OCI-LY3 (cell line): ENCODE results near the gene VPS13D.

Experiments used
- H2AFZ ChIP-seq: fragments of 200-600, 300-600 bp; shearing (Covaris generic); 2 replicates; pipeline ENCODE4 v1.6.0; 2014; ENCODE audit warnings: antibody characterized with exemption, low read depth, low read length
- H3K27ac ChIP-seq: fragments of 200-600, 300-600 bp; sonication (generic); 2 replicates; pipeline ENCODE4 v1.5.1; 2014; ENCODE audit warnings: mild to moderate bottlenecking, low read length, moderate library complexity, mixed read lengths
- H3K27me3 ChIP-seq: fragments of 200-600, 300-600 bp; sonication (generic); 2 replicates; pipeline ENCODE4 v1.6.1; 2014; ENCODE audit warnings: low read depth, low read length, mixed read lengths
- H3K36me3 ChIP-seq: fragments of 200-600, 300-600 bp; sonication (generic); replicated peaks from 2 replicates; pipeline ENCODE3; 2014; ENCODE audit warnings: low read depth, low read length, mixed read lengths
- H3K4me1 ChIP-seq: fragments of 300-600, 200-600 bp; sonication (generic); 2 replicates; pipeline ENCODE4 v1.6.1; 2014; ENCODE audit warnings: low read length, mixed read lengths
- H3K4me2 ChIP-seq: fragments of 200-600, 300-600 bp; sonication (generic); 2 replicates; pipeline ENCODE4 v1.6.1; 2014; ENCODE audit warnings: low read length, mixed read lengths
- H3K4me3 ChIP-seq: fragments of 300-600, 200-600 bp; sonication (generic); 2 replicates; pipeline ENCODE4 v1.5.1; 2014; ENCODE audit warnings: antibody characterized with exemption, mild to moderate bottlenecking, low read length, moderate library complexity
- H3K79me2 ChIP-seq: fragments of 300-600, 200-600 bp; shearing (Covaris generic); 2 replicates; pipeline ENCODE4 v1.6.1; 2014; ENCODE audit warnings: mild to moderate bottlenecking, low read length, mixed read lengths
- H3K9ac ChIP-seq: fragments of 300-600, 200-600 bp; shearing (Covaris generic); 2 replicates; pipeline ENCODE4 v1.6.0; 2014; ENCODE audit warnings: mild to moderate bottlenecking, low read length, moderate library complexity
- H3K9me3 ChIP-seq: fragments of 200-600, 300-600 bp; shearing (Covaris generic); 2 replicates; pipeline ENCODE4 v1.6.1; 2014; ENCODE audit warnings: low read length, mixed read lengths; ENCODE audit not compliant: insufficient read depth
- H4K20me1 ChIP-seq: fragments of 200-600, 300-600 bp; sonication (generic); 2 replicates; pipeline ENCODE4 v1.6.1; 2016; ENCODE audit warnings: low read length, mixed read lengths; ENCODE audit not compliant: insufficient read depth
- EZH2phosphoT487 ChIP-seq: fragments of 200-600 bp; shearing (Covaris generic); IDR thresholded peaks from 2 replicates; pipeline ENCODE4 v1.6.1; 2018; ENCODE audit warnings: antibody characterized with exemption, mixed run types, low read depth
- TF ChIP-seq, protein P1 (sequence below): fragments of 200-600, 300-600 bp; sonication (generic); IDR thresholded peaks from 2 replicates; pipeline ENCODE4 v1.5.1; 2014; ENCODE audit warnings: antibody characterized with exemption, low read length, low read depth

The VPS13D gene

DNA sequence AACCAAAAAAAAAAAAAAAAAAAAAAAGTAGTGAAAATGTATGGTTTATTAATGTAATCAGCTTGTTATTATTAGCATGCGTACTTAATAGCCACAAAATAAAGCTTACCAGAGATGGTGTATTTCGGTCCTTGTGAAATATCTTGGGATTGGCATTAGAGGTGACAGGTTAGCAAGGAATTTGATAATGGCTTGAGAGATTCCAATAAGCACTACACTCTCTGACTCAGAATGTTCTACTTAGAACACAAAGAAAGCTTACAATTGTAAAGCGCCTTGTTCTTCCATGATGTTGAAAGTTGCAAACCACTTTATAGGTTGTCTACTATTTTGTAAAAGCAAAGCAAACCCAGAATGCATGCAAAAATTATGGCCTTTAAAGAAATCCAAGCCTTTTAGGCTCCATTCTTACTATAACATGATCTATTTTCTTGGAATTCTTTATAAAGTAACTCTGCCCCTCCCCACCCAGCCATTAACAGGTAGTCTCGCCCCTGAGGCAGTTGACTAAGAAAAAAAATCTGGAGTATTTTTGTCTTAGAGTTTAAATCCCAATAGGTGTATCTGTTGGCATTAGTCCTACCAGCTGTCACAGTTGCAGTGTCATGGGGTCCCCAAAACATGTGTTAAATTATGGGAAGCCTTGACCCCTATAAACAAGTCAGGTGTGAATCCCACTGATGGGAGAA, 259.0 kb downstream of the VPS13D start:
- H3K27ac ChIP-seq: no peak overlapping the region
- no peaks in the 10 kb centered on the region for H3K4me1 ChIP-seq
- no peak for TF ChIP-seq EZH2phosphoT487
- TF ChIP-seq, protein P1, sequence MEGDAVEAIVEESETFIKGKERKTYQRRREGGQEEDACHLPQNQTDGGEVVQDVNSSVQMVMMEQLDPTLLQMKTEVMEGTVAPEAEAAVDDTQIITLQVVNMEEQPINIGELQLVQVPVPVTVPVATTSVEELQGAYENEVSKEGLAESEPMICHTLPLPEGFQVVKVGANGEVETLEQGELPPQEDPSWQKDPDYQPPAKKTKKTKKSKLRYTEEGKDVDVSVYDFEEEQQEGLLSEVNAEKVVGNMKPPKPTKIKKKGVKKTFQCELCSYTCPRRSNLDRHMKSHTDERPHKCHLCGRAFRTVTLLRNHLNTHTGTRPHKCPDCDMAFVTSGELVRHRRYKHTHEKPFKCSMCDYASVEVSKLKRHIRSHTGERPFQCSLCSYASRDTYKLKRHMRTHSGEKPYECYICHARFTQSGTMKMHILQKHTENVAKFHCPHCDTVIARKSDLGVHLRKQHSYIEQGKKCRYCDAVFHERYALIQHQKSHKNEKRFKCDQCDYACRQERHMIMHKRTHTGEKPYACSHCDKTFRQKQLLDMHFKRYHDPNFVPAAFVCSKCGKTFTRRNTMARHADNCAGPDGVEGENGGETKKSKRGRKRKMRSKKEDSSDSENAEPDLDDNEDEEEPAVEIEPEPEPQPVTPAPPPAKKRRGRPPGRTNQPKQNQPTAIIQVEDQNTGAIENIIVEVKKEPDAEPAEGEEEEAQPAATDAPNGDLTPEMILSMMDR: no peak
- no peak overlapping the region for H3K4me3 ChIP-seq
- no peaks in the 10 kb centered on the region for H3K9me3 ChIP-seq
- no peak overlapping the region for H3K4me2 ChIP-seq
- no peak overlapping the region for H3K9ac ChIP-seq
- H3K79me2 ChIP-seq: no peaks in the 10 kb centered on the region
- no peaks in the 10 kb centered on the region for H3K27me3 ChIP-seq
- no peak overlapping the region for H2AFZ ChIP-seq
- H3K36me3 ChIP-seq: no peaks in the 10 kb centered on the region
- H4K20me1 ChIP-seq: no peaks in the 10 kb centered on the region

DNA sequence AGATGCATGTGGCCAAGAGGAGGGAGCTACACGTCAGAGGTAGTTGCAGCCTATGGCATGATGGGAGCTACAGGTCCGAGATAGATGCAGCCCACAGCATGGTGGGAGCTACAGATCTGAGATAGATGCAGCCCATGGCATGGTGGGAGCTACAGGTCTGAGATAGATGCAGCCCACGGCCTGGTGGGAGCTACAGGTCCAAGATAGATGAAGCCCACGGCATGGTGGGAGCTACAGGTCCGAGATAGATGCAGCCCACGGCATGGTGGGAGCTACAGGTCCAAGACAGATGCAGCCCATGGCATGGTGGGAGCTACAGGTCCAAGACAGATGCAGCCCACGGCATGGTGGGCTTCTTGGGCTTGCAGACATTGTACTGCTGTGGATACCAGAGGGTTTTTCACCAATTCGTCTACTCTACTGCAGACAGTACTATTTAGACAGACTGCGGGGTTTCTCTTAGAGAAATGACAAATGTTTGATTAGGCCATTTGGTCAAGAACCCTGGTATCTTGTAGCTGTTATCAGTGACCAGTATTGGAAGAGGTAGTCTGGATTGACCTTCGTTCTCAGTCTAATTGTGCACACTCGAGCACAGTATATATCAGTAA, 260.8 kb downstream of the VPS13D start:
- Histone ChIP-seq H4K20me1 (no peaks in the 10 kb centered on the region), H3K27me3 (no peaks in the 10 kb centered on the region), H3K36me3 (no peaks in the 10 kb centered on the region), H3K4me1 (no peaks in the 10 kb centered on the region), H3K9me3 (no peaks in the 10 kb centered on the region), H3K9ac (no peak overlapping the region), H3K27ac (no peak overlapping the region), H2AFZ (no peak overlapping the region), H3K79me2 (no peaks in the 10 kb centered on the region), H3K4me3 (no peak overlapping the region), H3K4me2 (no peak overlapping the region)
- TF ChIP-seq EZH2phosphoT487: no peak
- TF ChIP-seq, protein P1: no peak

DNA sequence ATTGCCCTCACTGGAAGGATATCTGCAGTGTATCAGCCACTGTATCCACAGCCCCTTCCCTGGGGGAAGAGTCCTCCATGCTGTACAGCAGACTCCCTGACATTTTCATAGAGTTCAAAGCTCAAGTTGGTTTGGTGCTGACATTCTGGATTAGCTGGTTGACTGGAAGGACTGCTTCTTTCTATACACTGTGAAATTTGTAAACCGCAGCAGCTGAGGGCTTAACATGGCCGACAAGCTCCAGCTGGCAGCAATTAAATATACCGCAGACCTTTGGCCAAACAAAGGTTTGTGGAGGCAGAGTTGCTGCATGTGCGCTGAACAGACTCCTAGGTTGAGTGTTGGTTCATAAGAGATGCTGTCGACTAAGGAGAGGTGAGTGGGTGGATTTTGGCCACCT, 261.8 kb downstream of the VPS13D start:
- no peak overlapping the region for H3K27ac ChIP-seq
- no peak overlapping the region for H2AFZ ChIP-seq
- TF ChIP-seq EZH2phosphoT487: no peak
- TF ChIP-seq, protein P1: no peak
- no peaks in the 10 kb centered on the region for H3K36me3 ChIP-seq
- no peaks in the 10 kb centered on the region for H4K20me1 ChIP-seq
- no peak overlapping the region for H3K4me3 ChIP-seq
- H3K9ac ChIP-seq: no peak overlapping the region
- no peaks in the 10 kb centered on the region for H3K79me2 ChIP-seq
- H3K4me1 ChIP-seq: no peaks in the 10 kb centered on the region
- H3K4me2 ChIP-seq: no peak overlapping the region
- H3K9me3 ChIP-seq: no peaks in the 10 kb centered on the region
- H3K27me3 ChIP-seq: no peaks in the 10 kb centered on the region

DNA sequence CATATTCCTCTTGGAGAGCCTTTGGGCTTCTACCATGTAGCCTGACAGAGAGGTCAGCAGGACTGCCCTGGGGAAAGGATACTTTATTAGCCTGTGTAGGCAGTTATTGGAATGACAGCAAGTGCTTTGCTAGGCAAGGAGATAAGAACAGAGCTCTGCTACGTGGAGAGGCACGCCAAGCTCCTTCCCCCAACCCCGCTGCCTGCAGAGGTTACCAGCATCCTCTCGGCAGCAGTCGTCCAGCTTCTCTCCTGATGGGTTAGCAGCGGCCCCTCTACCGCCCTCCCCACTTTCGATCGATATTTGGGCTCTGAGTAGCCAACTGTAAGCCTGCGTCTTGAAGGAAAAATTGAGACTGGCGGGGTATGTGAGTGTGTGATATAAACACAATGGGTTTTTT, 265.9 kb downstream of the VPS13D start:
- no peaks in the 10 kb centered on the region for H3K36me3 ChIP-seq
- no peak overlapping the region for H3K4me3 ChIP-seq
- no peak for TF ChIP-seq EZH2phosphoT487
- TF ChIP-seq, protein P1: no peak
- no peak overlapping the region for H3K27ac ChIP-seq
- no peaks in the 10 kb centered on the region for H3K4me1 ChIP-seq
- no peaks in the 10 kb centered on the region for H3K9me3 ChIP-seq
- no peak overlapping the region for H3K4me2 ChIP-seq
- H3K9ac ChIP-seq: no peak overlapping the region
- H2AFZ ChIP-seq: no peak overlapping the region
- no peaks in the 10 kb centered on the region for H3K27me3 ChIP-seq
- no peaks in the 10 kb centered on the region for H3K79me2 ChIP-seq
- no peaks in the 10 kb centered on the region for H4K20me1 ChIP-seq
